ENCODE results near the gene PLEKHA5. TPM values are rescaled to one million over a fixed set of nuclear protein-coding genes. Genes with fewer than 3 reads are reported as not detected.
"Not testable (repeated sequence)": the region's sequence is repeated elsewhere in the genome, so short reads cannot be mapped to it uniquely, and the experiment has no call there.

PLEKHA5 gene
- total RNA-seq, 6 experiments from 2014 or later = 15.7 to 22.6 (median 18.6) TPM

GRCh38 chr12:19332196-19332595, 202.7 kb downstream of the PLEKHA5 start:
- no peak overlapping the region for H3K4me3 Mint-ChIP-seq
- no peak for TF ChIP-seq CTCF (IDR thresholded peaks at IDR 0.05)
- 0 out of 2 replicates have a peak, but pooled peaks cover 2% of the 10 kb centered on the region for H3K9me3 Mint-ChIP-seq
- no peak for DNase-seq
- no peaks in the 10 kb centered on the region for H3K4me1 Mint-ChIP-seq (ENCODE audit: low read depth)
- peaks cover 2% of the 10 kb centered on the region; the same call in 1 of the 2 replicates for H3K27me3 Mint-ChIP-seq (ENCODE audit: insufficient read depth)
- no peak overlapping the region for H3K27ac Mint-ChIP-seq
- 0 out of 2 replicates have a peak, but pooled peaks cover 1% of the 10 kb centered on the region for H3K36me3 Mint-ChIP-seq (ENCODE audit: low read depth)

GRCh38 chr12:19338405-19338804, 208.9 kb downstream of the PLEKHA5 start:
- Mint-ChIP-seq H3K4me3 (no peak overlapping the region), H3K27ac (no peak overlapping the region), H3K36me3 (ENCODE audit: low read depth) (peaks cover 6% of the 10 kb centered on the region), H3K4me1 (ENCODE audit: low read depth) (no peaks in the 10 kb centered on the region), H3K27me3 (ENCODE audit: insufficient read depth) (no peaks in the 10 kb centered on the region; the same call in 1 of the 2 replicates), H3K9me3 (peaks cover 5% of the 10 kb centered on the region; the same call in 1 of the 2 replicates)
- TF ChIP-seq CTCF (IDR thresholded peaks at IDR 0.05) = no peak
- DNase-seq = no peak

GRCh38 chr12:19350850-19351249, 221.3 kb downstream of the PLEKHA5 start:
- H3K4me1 Mint-ChIP-seq (ENCODE audit: low read depth); H3K9me3 Mint-ChIP-seq; H3K27me3 Mint-ChIP-seq (ENCODE audit: insufficient read depth); DNase-seq; H3K27ac Mint-ChIP-seq; H3K4me3 Mint-ChIP-seq: not testable (repeated sequence)
- H3K36me3 Mint-ChIP-seq (ENCODE audit: low read depth) = peaks cover 32% of the 10 kb centered on the region

GRCh38 chr12:19351346-19351745, 221.8 kb downstream of the PLEKHA5 start:
- H3K36me3 Mint-ChIP-seq (ENCODE audit: low read depth) = peaks cover 32% of the 10 kb centered on the region
- H3K27me3 Mint-ChIP-seq (ENCODE audit: insufficient read depth) = no peaks in the 10 kb centered on the region; the same call in 1 of the 2 replicates

GRCh38 chr12:19369691-19370148, 240.2 kb downstream of the PLEKHA5 start:
- no peak for TF ChIP-seq CTCF (IDR thresholded peaks at IDR 0.05)
- Mint-ChIP-seq H3K36me3 (ENCODE audit: low read depth) (peaks cover 41% of the 10 kb centered on the region), H3K9me3 (no peaks in the 10 kb centered on the region), H3K4me1 (ENCODE audit: low read depth) (peaks cover 7% of the 10 kb centered on the region), H3K27me3 (ENCODE audit: insufficient read depth) (no peaks in the 10 kb centered on the region; the same call in 1 of the 2 replicates), H3K4me3 (no peak overlapping the region), H3K27ac (peak overlapping the region; percentile 65)
- DNase-seq = peak; percentile 23

More at GRCh38 chr12:19351346-19351745, 221.8 kb downstream of the PLEKHA5 start:
- TF ChIP-seq CTCF (IDR thresholded peaks at IDR 0.05) = no peak
- Mint-ChIP-seq H3K4me3 (no peak overlapping the region), H3K4me1 (ENCODE audit: low read depth) (no peaks in the 10 kb centered on the region), H3K27ac (no peak overlapping the region), H3K9me3 (peaks cover 8% of the 10 kb centered on the region)
- DNase-seq = no peak

- no peak for DNase-seq
- Mint-ChIP-seq H3K4me3 (no peak overlapping the region), H3K36me3 (ENCODE audit: low read depth) (peaks cover 33% of the 10 kb centered on the region; the same call in 1 of the 2 replicates), H3K27me3 (ENCODE audit: insufficient read depth) (no peaks in the 10 kb centered on the region; the same call in 1 of the 2 replicates), H3K27ac (peak overlapping the region; percentile 43; the same call in 1 of the 2 replicates), H3K9me3 (no peaks in the 10 kb centered on the region), H3K4me1 (ENCODE audit: low read depth) (peaks cover 7% of the 10 kb centered on the region)
- TF ChIP-seq CTCF (IDR thresholded peaks at IDR 0.05) = no peak
Measured at GRCh38 chr12:19373586-19373985, 244.1 kb downstream of the PLEKHA5 start.

Measured in HFFc6 (cell line).